ENCODE measurements around the gene IL1RAPL1. TPM values are rescaled to one million over a fixed set of nuclear protein-coding genes. Genes with fewer than 3 reads are reported as not detected.
A peak's percentile ranks its signal among the peaks of the same experiment; 100 is the strongest.

IL1RAPL1 gene
- polyA plus RNA-seq, 1 of the 3 experiments (the other 2 are of a cell fraction) = 2.8 TPM

GRCh38 chrX:29693912-29694311, 1106.7 kb downstream of the IL1RAPL1 start:
- Histone ChIP-seq H3K27ac (ENCODE audit: low read depth in 2 of 2, low read length in 1 of 2) (peak overlapping the region; percentile 25 to 73; a peak in 2 of 4 replicates), H4K20me1 (ENCODE audit: insufficient read depth) (no peaks in the 10 kb centered on the region), H3K79me2 (ENCODE audit: insufficient read depth) (no peaks in the 10 kb centered on the region), H3K9me2 (no peaks in the 10 kb centered on the region), H3K9ac (no peak overlapping the region), H3K4me2 (no peak overlapping the region; the same call in 1 of the 2 replicates), H3K27me3 (ENCODE audit: insufficient read depth) (no peaks in the 10 kb centered on the region), H3K4me3 (ENCODE audit: low read depth in 2 of 2, low read length in 1 of 2) (no peak overlapping the region), H3K4me1 (ENCODE audit: control insufficient read depth in 1 of 2, insufficient read depth in 2 of 2, low read depth in 1 of 2, low read length in 1 of 2) (peaks cover 0 to 5% of the 10 kb centered on the region in 2 experiments; a peak in 2 of 4 replicates), H3K36me3 (replicated peaks in 1 of 2; ENCODE audit: control insufficient read depth in 1 of 2, insufficient read depth in 2 of 2, low read length in 1 of 2) (no peaks in the 10 kb centered on the region), H3F3A (replicated peaks; ENCODE audit: insufficient read depth) (peaks cover 9% of the 10 kb centered on the region), H2AFZ (ENCODE audit: low read depth) (no peak overlapping the region), H3K9me3 (no peaks in the 10 kb centered on the region)
- DNase-seq = no peak
- WGBS (ENCODE audit: low lambda C conversion rate) = 9% methylated on average over 3 of the region's 3 CpGs
- ChIA-PET POLR2A (no interaction called here), CTCF (no interaction called here)
- no peak for TF ChIP-seq RFX5 (IDR thresholded peaks at IDR 0.05; ENCODE audit: low read length)
- TF ChIP-seq TEAD4 (IDR thresholded peaks at IDR 0.05; ENCODE audit: borderline replicate concordance, insufficient read depth) = 0 out of 2 replicates have a peak, but pooled peaks have one; percentile 57
- no peak for TF ChIP-seq CHD2 (IDR thresholded peaks at IDR 0.05; ENCODE audit: low read length, partially characterized antibody)
- TF ChIP-seq RXRA (IDR thresholded peaks at IDR 0.05; ENCODE audit: borderline replicate concordance, low read depth) = 0 out of 2 replicates have a peak, but pooled peaks have one; percentile 13
- TF ChIP-seq POLR2AphosphoS5 (IDR thresholded peaks at IDR 0.05; ENCODE audit: low read depth, low read length) = peak; percentile 52; the same call in 1 of the 2 replicates
- TF ChIP-seq ZBTB33 (IDR thresholded peaks at IDR 0.05; ENCODE audit: borderline replicate concordance, low read depth) = no peak
- TF ChIP-seq MEF2A (IDR thresholded peaks at IDR 0.05; ENCODE audit: borderline replicate concordance, low read depth) = peak; percentile 86
- TF ChIP-seq SIN3A (IDR thresholded peaks at IDR 0.05; ENCODE audit: borderline replicate concordance, low read depth, low read length) = no peak
- TF ChIP-seq PBX3 (IDR thresholded peaks at IDR 0.05) = peak; percentile 71; the same call in 1 of the 2 replicates
- TF ChIP-seq TCF12 (IDR thresholded peaks at IDR 0.05) = peak; percentile 89
- TF ChIP-seq JUND (IDR thresholded peaks at IDR 0.05) = peak; percentile 62
- no peak for TF ChIP-seq IRF3 (IDR thresholded peaks at IDR 0.05; ENCODE audit: low read depth, low read length)
- TF ChIP-seq TAF1 (IDR thresholded peaks at IDR 0.05; ENCODE audit: borderline replicate concordance, low read depth, low read length) = no peak
- peak; percentile 41 to 75; a peak in 3 of 4 replicates for TF ChIP-seq EP300 (IDR thresholded peaks at IDR 0.05; ENCODE audit: borderline replicate concordance in 1 of 2, low read depth in 1 of 2, low read length in 1 of 2)
- no peak for TF ChIP-seq GABPA (IDR thresholded peaks at IDR 0.05; ENCODE audit: low read depth)
- peak; percentile 24; the same call in 1 of the 2 replicates for TF ChIP-seq FOSL2 (IDR thresholded peaks at IDR 0.05; ENCODE audit: borderline replicate concordance, low read depth)
- TF ChIP-seq FOXM1 (IDR thresholded peaks at IDR 0.05; ENCODE audit: low read depth) = 0 out of 2 replicates have a peak, but pooled peaks have one; percentile 30

Data from SK-N-SH (cell line).